Astrocyte (in vitro differentiated cells and primary cell): ENCODE data around the gene SPATA31D4. TPM values are rescaled to one million over a fixed set of nuclear protein-coding genes. Genes with fewer than 3 reads are reported as not detected.
A peak's percentile ranks its signal among the peaks of the same experiment; 100 is the strongest.

ENCODE experiments used
- DNase-seq: peaks from one replicate; pipeline ENCODE4 v3.0.0-alpha.2; 2010; ENCODE audit warnings: low read depth
- FAIRE-seq: peaks from 2 replicates; lab custom pipeline; 2011; peaks lifted over from hg19 to GRCh38; lab: Jason Lieb, UNC
- H2AFZ ChIP-seq: 2 replicates; pipeline ENCODE4 v1.6.0; 2012; ENCODE audit warnings: low read depth, low read length, inconsistent platforms
- H3K27ac ChIP-seq: 2 replicates; pipeline ENCODE4 v1.5.1; 2011; ENCODE audit warnings: low read depth, low read length, inconsistent platforms
- H3K27me3 ChIP-seq: 2 replicates; pipeline ENCODE4 v1.6.0; 2011; ENCODE audit warnings: low read length, inconsistent platforms; ENCODE audit not compliant: insufficient read depth
- H3K36me3 ChIP-seq: 2 replicates; pipeline ENCODE4 v1.5.1; 2011; ENCODE audit warnings: low read length, inconsistent platforms; ENCODE audit not compliant: insufficient read depth
- H3K4me1 ChIP-seq: 2 replicates; pipeline ENCODE4 v1.5.1; 2011; ENCODE audit warnings: low read length, inconsistent platforms; ENCODE audit not compliant: insufficient read depth
- H3K4me2 ChIP-seq: 2 replicates; pipeline ENCODE4 v1.6.0; 2012; ENCODE audit warnings: low read length, inconsistent platforms
- H3K4me3 ChIP-seq: 2 replicates; pipeline ENCODE4 v1.5.1; 2011; ENCODE audit warnings: low read depth, mild to moderate bottlenecking, low read length, inconsistent platforms; ENCODE audit not compliant: insufficient read depth
- H3K79me2 ChIP-seq: 2 replicates; pipeline ENCODE4 v1.6.0; 2012; ENCODE audit warnings: mild to moderate bottlenecking, low read length, inconsistent platforms; ENCODE audit not compliant: insufficient read depth
- H3K9ac ChIP-seq: 2 replicates; pipeline ENCODE4 v1.6.0; 2012; ENCODE audit warnings: mild to moderate bottlenecking, low read length, inconsistent platforms
- H3K9me3 ChIP-seq: 2 replicates; pipeline ENCODE4 v1.5.1; 2012; ENCODE audit warnings: low read depth, mild to moderate bottlenecking, low read length, inconsistent platforms; ENCODE audit not compliant: insufficient read depth
- H4K20me1 ChIP-seq: 2 replicates; pipeline ENCODE4 v1.6.0; 2012; ENCODE audit warnings: low read length, inconsistent platforms; ENCODE audit not compliant: insufficient read depth
- H3K27ac Mint-ChIP-seq: one replicate; pipeline ENCODE4 v1.8.0; 2021; ENCODE audit warnings: mild to moderate bottlenecking, mixed read lengths; ENCODE audit not compliant: unreplicated experiment
- H3K27me3 Mint-ChIP-seq: one replicate; pipeline ENCODE4 v1.8.0; 2021; ENCODE audit warnings: low read depth, mixed read lengths; ENCODE audit not compliant: unreplicated experiment
- H3K36me3 Mint-ChIP-seq: one replicate; pipeline ENCODE4 v1.8.0; 2021; ENCODE audit warnings: low read depth, mixed read lengths; ENCODE audit not compliant: unreplicated experiment
- H3K4me1 Mint-ChIP-seq: one replicate; pipeline ENCODE4 v1.8.0; 2021; ENCODE audit warnings: low read depth, mixed read lengths; ENCODE audit not compliant: unreplicated experiment
- H3K4me3 Mint-ChIP-seq: one replicate; pipeline ENCODE4 v1.8.0; 2021; ENCODE audit warnings: mild to moderate bottlenecking, moderate library complexity, mixed read lengths; ENCODE audit not compliant: unreplicated experiment
- H3K9me3 Mint-ChIP-seq: one replicate; pipeline ENCODE4 v1.8.0; 2021; ENCODE audit warnings: mild to moderate bottlenecking, mixed read lengths; ENCODE audit not compliant: unreplicated experiment
- CTCF ChIP-seq: IDR thresholded peaks from 2 replicates; pipeline ENCODE4 v1.5.1; 2011; ENCODE audit warnings: low read depth, mild to moderate bottlenecking, inconsistent platforms, low read length, moderate library complexity; ENCODE audit not compliant: insufficient read depth
- EZH2 ChIP-seq: IDR thresholded peaks from 2 replicates; pipeline ENCODE4 v1.6.1; 2012; ENCODE audit warnings: mild to moderate bottlenecking, low read length, inconsistent platforms; ENCODE audit not compliant: insufficient read depth
- total RNA-seq: library from RNA; stranded (reverse); gene quantifications from 2 replicates; pipeline ENCODE4 v1.2.1, GENCODE V29; 2021

The SPATA31D4 gene
- total RNA-seq, 1 donor from 2014 or later, result not detected

GRCh38 chr9:81976351-81976750, 48.1 kb downstream of the SPATA31D4 start:
- Mint-ChIP-seq H3K4me3 (no peak overlapping the region), H3K27me3 (peaks cover 6% of the 10 kb centered on the region), H3K27ac (no peak overlapping the region), H3K4me1 (no peaks in the 10 kb centered on the region), H3K36me3 (no peaks in the 10 kb centered on the region), H3K9me3 (peaks cover 6% of the 10 kb centered on the region)
- H3K4me2 ChIP-seq, result no peak overlapping the region
- no peak overlapping the region for H3K9ac ChIP-seq
- TF ChIP-seq EZH2, result no peak
- TF ChIP-seq CTCF, result no peak
- no peak overlapping the region for H3K27ac ChIP-seq
- no peak overlapping the region for H3K4me3 ChIP-seq
- no peaks in the 10 kb centered on the region for H3K4me1 ChIP-seq
- DNase-seq, result no peak
- no peak for FAIRE-seq
- H3K9me3 ChIP-seq, result no peaks in the 10 kb centered on the region
- H4K20me1 ChIP-seq, result no peaks in the 10 kb centered on the region
- no peaks in the 10 kb centered on the region for H3K79me2 ChIP-seq
- no peak overlapping the region for H2AFZ ChIP-seq
- H3K36me3 ChIP-seq, result no peaks in the 10 kb centered on the region
- H3K27me3 ChIP-seq, result no peaks in the 10 kb centered on the region

GRCh38 chr9:81979196-81979595, 51.0 kb downstream of the SPATA31D4 start:
- Mint-ChIP-seq H3K36me3 (no peaks in the 10 kb centered on the region), H3K4me3 (no peak overlapping the region), H3K4me1 (no peaks in the 10 kb centered on the region), H3K27ac (no peak overlapping the region), H3K9me3 (peaks cover 2% of the 10 kb centered on the region), H3K27me3 (peaks cover 4% of the 10 kb centered on the region)
- Histone ChIP-seq H3K9me3 (no peaks in the 10 kb centered on the region), H3K36me3 (no peaks in the 10 kb centered on the region), H3K4me2 (no peak overlapping the region), H4K20me1 (no peaks in the 10 kb centered on the region), H3K9ac (no peak overlapping the region), H3K27ac (no peak overlapping the region), H3K4me1 (no peaks in the 10 kb centered on the region), H3K4me3 (no peak overlapping the region), H2AFZ (no peak overlapping the region), H3K79me2 (no peaks in the 10 kb centered on the region), H3K27me3 (no peaks in the 10 kb centered on the region)
- no peak for TF ChIP-seq EZH2
- TF ChIP-seq CTCF, result no peak
- DNase-seq (peak; percentile 54), FAIRE-seq (no peak)

- Histone ChIP-seq H4K20me1 (no peaks in the 10 kb centered on the region), H3K4me3 (no peak overlapping the region), H3K4me1 (no peaks in the 10 kb centered on the region), H3K27me3 (no peaks in the 10 kb centered on the region), H2AFZ (no peak overlapping the region), H3K36me3 (no peaks in the 10 kb centered on the region), H3K79me2 (no peaks in the 10 kb centered on the region), H3K4me2 (no peak overlapping the region), H3K9me3 (no peaks in the 10 kb centered on the region), H3K9ac (no peak overlapping the region), H3K27ac (no peak overlapping the region)
- TF ChIP-seq EZH2 (no peak), CTCF (no peak)
- H3K4me3 Mint-ChIP-seq, result no peak overlapping the region
- DNase-seq, result peak; percentile 9
- H3K27ac Mint-ChIP-seq, result no peak overlapping the region
- peaks cover 4% of the 10 kb centered on the region for H3K27me3 Mint-ChIP-seq
- no peaks in the 10 kb centered on the region for H3K9me3 Mint-ChIP-seq
- no peak for FAIRE-seq
- peaks cover 5% of the 10 kb centered on the region for H3K4me1 Mint-ChIP-seq
- no peaks in the 10 kb centered on the region for H3K36me3 Mint-ChIP-seq
These were observed 52.3 kb downstream of the SPATA31D4 start for GRCh38 chr9:81980568-81980967.
